Fibroblast of lung (primary cell): Measurements from ENCODE around the gene AMPD2.

ENCODE experiments used
- CTCF ChIP-seq, 2 donors: IDR thresholded peaks in 1 of 2; conservative IDR thresholded peaks in 1 of 2; 1 replicate in 1 of 2; 2 replicates in 1 of 2; pipeline ENCODE4 v1.5.1; 2011 to 2012; ENCODE audit warnings: low read length in 2 of 2, control low read depth in 1 of 2, inconsistent platforms in 1 of 2, low read depth in 1 of 2, mild to moderate bottlenecking in 1 of 2
- EZH2 ChIP-seq: IDR thresholded peaks from 2 replicates; pipeline ENCODE4 v1.5.1; 2012; ENCODE audit warnings: low read length, control low read depth, mild to moderate bottlenecking; ENCODE audit errors: missing control alignments

GRCh38 chr1:109605381-109605780 lies 14.3 kb upstream of the AMPD2 start:
- TF ChIP-seq CTCF (conservative IDR thresholded peaks at IDR 0.05 in 1 of 2, IDR thresholded peaks at IDR 0.05 in 1 of 2; ENCODE audit: low read depth in 1 of 2, low read length in 2 of 2): no peak
- TF ChIP-seq EZH2: no peak
